NCI-H2081 treated with DMSO at 0.1 percent for 48 hours (cell line): ENCODE measurements around the gene ZDHHC18.
"Not testable (repeated sequence)": the region's sequence is repeated elsewhere in the genome, so short reads cannot be mapped to it uniquely, and the experiment has no call there.

Source experiments
- DNase-seq: peaks from one replicate; lab custom pipeline; 2025; lab: John Stamatoyannopoulos, UW

ZDHHC18 gene

DNA sequence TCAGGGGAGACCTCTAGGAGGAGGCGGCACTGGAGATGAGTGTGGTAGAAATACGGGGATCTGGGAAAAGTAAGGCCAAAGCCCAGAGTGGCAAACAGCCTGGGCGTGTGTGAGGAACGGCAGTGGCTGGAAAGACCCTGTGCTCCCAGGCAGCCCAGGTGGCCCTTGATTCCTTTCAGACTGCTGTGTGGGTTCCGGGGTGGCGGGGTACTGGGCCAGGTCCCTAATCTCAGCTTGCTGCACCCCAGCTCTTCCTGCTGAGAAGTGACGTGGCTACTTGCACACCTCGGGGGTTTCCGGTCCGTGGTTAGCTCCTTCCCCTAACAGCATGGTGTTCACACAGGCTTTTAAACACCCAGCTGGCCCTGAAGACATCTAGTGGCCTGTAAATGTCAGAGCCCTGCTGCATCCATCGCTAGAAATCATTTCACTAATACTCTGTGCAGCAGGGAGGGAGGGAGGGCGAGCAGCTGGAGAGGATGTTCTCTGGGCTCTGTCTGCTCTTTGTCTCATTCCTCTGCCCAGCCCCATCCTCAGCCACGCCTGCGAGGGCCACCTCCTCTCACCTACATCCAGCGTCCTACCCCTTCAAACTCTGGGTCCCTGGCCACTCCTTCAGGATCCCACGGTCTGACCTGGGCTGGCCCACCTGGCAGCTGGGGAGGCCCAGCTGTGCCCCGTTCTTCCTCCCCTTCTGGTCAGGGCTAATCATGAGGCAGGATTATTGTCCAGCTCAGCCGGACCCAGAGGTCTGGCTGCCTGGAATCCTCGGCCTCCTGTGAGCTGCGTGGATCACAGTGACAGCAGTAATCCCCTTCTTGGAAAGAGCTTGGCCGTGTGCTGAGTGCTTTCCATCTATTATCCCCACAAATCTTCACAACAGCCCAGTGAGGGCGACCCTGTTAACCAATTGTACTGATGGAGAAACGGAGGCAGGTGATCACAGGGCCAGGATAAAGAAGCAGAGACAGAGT, 7.2 kb downstream of the ZDHHC18 start:
- no peak for DNase-seq

- not testable (repeated sequence) for DNase-seq
These were observed 11.2 kb downstream of the ZDHHC18 start for GRCh38 chr1:26837665-26838064.

- DNase-seq = no peak
These were observed 12.2 kb downstream of the ZDHHC18 start for GRCh38 chr1:26838474-26839338.

DNA sequence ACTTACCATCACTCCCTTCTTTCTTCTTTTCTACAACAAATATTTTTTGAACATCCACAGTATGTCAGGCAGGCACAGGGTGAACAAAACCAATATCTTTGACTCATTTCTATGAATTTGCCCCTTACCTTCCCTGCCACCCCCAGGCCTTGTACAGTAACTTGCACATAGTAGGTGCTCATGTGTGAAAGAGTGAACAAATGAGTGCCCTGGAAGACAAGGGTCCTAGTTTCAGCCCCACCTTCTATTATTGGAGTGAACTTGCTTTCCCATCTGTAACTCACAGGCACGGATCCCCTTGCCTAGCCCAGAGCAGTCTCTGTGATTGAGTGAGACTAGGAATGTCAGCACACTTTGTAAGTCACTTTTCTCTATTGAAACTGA, 12.8 kb downstream of the ZDHHC18 start:
- no peak for DNase-seq

DNA sequence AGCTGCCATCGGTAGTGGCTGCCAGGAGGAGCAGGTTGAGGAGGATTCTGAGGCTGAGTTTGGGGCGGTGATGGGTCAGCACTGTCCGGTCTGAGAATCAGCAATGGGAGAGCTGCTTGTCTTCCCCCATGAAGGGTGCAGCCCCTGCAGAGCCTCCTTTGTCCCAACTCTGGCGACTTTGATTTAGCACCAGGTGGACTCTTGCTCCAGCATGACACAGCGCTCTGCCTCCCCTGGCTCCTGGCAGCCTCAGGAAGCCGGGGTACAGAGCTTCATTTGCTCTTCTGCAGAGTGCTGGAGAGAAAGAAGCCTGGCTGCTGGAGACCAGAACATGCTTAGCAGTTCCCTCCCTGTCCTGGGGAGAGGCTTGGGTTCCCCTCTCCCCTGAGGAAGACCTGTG, 13.3 kb downstream of the ZDHHC18 start:
- DNase-seq = no peak

GRCh38 chr1:26844424-26845196, 18.1 kb downstream of the ZDHHC18 start:
- DNase-seq = no peak

- not testable (repeated sequence) for DNase-seq
These were observed 21.3 kb downstream of the ZDHHC18 start for GRCh38 chr1:26847826-26848225.

DNA sequence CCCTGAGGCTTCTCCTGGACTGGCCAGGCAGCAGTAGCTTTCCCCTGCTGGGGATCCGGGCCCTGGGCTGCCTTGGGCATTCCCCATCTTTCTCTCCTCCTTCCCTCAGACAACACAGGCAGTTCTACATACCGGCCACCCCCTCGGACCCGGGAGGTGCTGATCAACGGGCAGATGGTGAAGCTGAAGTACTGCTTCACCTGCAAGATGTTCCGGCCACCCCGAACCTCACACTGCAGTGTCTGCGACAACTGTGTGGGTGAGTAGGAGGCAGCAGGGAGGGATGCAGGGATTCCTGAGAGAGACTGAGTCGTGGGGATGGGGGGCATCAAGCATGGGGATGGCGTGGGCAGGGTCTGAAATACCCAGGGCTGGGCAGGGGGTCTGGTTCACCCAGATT, 22.0 kb downstream of the ZDHHC18 start:
- DNase-seq = no peak

DNA sequence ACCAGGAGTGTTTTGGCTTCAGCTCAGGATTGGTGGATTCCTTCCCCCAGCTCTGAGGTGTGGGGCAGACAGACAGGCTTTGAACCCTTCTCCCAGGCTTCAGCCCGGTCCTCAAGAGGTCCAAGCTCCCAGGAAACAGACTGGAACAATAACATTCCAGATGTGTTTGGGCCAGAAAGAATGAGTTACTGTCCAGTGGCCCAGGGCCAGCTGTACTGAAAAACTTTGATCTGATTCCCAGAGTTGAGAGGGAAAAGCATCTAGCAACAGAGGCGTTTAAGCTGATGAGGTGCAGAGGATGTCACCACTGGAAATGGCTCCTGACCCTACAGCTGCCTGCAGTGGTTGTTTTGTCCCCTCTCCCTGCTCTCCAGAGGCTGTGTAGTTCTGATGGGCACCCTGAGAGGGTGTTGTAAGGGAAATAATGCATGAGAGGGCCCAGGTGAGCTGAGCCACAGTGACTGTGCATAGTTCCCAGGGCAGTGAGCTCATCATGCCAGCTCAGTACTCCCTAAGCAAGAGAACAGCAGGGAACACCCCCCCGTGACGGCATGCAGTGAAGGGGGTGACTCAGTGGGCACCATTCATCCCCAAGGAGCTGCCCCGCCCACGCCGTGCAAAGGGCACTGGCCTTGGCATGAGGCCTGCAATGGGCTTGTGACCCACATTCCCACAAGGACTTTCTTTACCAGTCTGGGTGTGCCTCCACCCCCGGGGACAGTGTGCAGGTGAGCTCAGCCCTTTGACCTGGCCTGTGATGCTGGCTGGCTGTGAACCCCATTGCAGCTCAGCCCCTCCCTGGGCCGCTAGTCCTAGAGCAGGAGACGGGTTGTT, 22.7 kb downstream of the ZDHHC18 start:
- DNase-seq = no peak

DNA sequence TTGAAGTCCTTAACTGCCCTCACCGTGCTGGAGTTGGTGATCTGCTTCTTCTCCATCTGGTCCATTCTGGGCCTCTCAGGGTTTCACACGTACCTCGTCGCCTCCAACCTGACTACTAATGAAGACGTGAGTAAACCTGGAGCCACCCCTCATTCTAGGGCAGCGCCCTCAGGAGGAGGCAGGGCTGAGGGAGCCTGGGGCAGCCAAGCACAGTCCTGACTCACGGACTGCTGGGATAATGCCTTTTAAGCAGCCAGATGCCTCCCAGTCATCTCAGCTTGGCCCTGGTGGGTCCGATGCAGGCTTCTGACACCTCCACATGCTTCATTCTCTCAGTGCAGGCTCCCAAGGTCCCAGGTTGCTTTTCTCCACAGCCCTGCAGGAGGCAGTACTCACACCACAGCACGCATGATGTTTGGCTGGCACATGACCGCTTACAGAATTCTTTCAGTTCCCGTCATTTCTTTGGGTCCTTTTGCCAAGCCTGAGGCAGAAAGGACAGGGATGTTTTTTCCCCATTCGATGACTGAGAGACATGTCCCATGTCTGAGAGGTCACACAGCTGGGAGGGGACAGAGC, 24.7 kb downstream of the ZDHHC18 start:
- no peak for DNase-seq

DNA sequence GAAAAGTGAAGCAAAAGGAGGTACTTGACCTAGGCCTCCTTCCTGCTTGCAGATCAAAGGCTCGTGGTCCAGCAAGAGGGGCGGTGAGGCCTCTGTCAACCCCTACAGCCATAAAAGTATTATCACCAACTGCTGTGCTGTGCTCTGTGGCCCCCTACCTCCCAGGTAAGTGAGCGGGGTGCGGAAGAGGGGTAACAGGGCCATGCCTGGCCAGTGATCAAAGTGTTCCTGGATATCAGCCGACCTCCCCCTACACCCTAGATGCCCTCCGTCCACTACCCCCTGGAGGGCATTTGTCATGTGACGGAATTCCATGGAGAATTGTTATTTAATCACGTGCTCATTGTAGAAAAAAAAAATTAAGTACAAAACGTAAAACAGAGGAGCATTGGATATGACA, 26.2 kb downstream of the ZDHHC18 start:
- DNase-seq = no peak

DNA sequence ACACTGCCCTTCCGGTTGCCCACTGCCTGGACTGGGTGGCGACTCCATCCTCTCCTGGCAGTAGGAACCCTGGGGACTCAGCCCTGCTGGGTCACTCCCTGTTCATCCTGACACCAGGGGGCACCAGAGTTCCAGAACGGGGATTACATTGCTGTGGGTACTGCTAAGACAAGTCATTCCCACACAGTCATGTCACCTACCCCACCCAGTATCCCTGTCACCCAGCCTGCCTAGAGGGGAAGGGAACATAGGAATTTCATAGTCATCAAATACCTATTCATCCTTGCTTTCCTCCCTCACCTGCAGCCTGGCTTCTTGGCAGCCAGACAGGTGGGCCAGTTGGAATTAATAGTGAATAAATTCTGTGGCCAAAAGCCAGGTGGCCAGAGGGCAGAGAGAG, 26.7 kb downstream of the ZDHHC18 start:
- DNase-seq = no peak

GRCh38 chr1:26853600-26853999, 27.1 kb downstream of the ZDHHC18 start:
- no peak for DNase-seq

DNA sequence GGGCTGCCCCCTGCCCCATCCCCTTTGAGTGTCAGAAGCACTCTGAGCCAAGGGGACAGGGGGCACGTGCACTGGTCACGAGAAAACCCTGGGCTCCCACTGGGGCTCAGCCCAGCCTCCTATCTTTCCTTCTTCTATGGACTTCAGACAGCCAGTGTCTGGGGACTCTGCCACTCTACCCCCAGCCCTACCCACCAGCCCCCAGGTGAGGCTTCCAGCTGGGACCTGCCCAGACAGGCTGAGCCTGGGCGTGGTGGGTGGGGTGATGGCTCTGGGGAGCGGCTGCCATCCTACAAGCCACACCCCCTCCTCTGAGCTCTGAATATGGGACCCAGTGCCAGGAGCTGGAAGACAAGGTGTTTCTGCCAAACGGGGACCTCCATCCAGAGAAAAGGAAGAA, 28.4 kb downstream of the ZDHHC18 start:
- no peak for DNase-seq

DNA sequence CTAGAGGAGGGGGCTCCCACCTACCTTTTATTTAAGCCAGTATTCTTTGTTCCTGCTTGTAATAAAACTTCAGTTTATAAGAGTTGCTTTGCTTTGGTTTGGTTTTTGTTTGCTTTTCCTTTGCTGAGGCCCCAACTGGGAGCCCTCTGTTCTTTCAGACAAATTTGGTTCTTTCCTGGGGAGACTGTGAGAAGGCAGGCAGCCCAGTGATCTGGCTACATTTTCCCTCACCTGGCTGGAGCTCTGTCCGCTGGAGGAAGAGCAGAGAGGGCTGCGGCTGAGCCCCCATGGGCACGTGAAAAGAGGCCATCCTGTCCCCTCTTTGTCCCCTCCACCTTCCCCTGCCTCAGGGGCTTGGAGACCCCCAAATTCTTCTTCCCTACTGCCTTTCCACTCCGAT, 29.1 kb downstream of the ZDHHC18 start:
- no peak for DNase-seq

DNA sequence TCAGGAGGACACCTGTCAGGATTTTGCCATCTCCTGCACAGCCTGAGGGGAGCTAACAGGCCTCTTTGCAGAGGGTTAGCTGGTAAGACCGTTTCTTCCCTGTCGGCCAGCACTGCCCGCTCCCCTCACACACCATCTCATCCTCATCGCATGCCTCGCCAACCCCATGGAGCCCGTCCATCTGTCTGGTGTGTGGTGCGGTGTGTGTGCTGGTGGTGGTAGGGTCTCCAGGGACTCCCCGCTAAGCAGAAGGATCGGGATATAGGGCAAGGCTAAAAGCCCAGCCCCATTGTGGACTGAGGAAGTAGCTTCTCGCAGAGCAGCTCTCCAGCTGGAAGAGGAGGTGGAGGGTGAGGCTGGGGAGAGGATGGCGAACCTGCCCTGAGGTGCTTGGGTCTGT, 29.7 kb downstream of the ZDHHC18 start:
- DNase-seq = no peak

DNA sequence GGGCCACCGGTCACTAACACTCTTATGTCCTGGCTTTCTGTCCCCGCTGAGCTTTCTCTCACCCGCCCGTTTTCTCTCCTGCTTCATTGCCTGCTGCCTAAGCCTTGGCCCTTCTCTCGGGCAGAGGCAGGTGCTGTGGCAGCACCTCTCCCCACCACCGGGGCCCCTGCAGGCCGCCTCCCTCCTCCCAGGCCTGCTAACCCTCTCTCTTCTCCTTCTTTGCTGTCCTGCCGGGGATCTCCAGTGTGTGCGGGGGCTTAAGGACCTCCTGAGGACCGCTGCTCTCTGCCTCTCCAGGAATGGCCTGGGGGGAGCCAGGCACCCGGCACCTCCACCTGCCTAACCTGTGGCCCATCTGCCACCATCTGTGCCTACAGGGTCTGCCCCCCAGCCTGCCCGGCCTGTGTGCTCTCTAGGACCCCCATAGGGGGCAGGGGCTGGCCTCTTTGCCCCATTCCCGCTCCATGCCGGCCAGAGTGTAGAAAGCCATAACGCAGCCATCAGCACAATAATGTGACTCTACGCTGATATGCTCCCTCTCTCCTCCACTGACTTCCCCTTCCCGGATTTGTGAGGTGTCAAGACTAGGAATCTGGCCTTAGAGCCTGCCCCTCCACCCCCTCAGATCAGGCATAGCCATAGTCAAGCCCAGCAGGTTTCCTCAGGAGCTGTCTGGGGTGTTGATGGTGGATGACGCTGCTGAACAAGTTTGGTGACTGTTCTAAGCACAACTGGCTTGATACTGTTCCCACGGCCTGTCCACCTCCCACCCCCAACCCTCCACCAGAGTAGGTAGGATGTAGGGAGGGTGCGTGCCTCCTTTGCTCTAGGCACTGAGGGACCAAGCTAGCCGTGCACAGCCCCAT, 30.3 kb downstream of the ZDHHC18 start:
- no peak for DNase-seq

DNA sequence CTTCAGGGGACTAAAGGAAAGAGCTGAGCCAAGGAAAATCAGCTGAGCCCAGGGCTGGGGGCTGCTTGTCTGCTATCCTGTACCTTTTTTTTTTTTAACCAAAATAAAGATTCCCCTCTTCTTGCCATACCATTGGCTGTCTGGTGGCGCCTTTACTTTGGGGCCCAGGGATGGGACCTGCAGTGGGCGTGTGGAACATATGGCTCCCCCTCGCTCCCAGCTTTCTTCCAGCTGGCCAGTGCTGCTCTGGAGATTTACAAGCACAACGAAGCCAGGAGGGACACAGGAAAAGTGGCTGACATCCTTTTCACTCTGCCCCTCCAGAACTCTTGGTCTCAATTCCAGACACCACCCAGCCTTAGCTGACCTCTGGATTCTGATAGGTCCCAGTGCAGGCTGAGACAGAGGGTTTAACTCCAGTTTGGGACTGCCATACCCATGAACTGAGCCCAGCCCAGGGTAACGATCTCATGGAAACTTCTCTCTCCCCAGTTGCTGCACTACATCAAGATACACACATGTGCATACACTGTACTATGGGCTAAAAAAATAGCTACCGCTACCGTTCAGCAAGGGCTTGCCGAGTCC, 31.1 kb downstream of the ZDHHC18 start:
- no peak for DNase-seq

DNA sequence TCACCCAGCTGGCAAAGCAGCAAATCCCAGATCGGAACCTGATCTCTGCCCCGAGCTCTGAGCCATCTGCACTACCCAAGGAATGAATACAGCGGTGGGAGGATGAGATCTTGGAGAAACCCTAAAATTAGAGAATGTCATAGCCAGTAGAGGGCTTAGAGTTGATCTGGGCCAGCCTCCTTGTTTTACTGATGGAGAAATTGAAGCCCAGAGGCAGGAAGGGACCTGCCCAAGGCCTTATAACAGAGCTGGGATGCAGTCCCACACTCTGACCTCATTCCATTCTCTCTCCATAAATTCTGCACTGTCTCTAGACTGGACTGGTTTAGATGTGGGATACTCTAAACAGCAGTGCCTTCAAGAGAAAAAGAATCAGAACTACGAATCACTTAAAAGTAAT, 31.7 kb downstream of the ZDHHC18 start:
- DNase-seq = no peak
